MCF 10A (cell line): ENCODE data around the gene RHPN2. TPM values are rescaled to one million over a fixed set of nuclear protein-coding genes. Genes with fewer than 3 reads are reported as not detected.
"Not testable (repeated sequence)": the region's sequence is repeated elsewhere in the genome, so short reads cannot be mapped to it uniquely, and the experiment has no call there.

ENCODE experiments used
- BruUV-seq: library from RNA; stranded (reverse); fragments of 400-500 nt; replicated peaks from 2 replicates; lab custom pipeline; 2021; lab: Mats Ljungman, UMichigan
- CTCF ChIA-PET: fragments of 300-600 bp; sonication (Branson Sonifier 250); formaldehyde crosslinking; extraction: SDS; loops from one replicate; lab custom pipeline; 2021; ENCODE audit warnings: antibody characterized with exemption, inconsistent platforms; lab: Yijun Ruan, JAX
- POLR2A ChIA-PET: fragments of 300-600, 350-650 bp; sonication (Branson Sonifier 250); formaldehyde crosslinking; extraction: SDS; loops from one replicate; lab custom pipeline; 2020; ENCODE audit warnings: antibody characterized with exemption, inconsistent platforms; lab: Yijun Ruan, JAX
- DNase-seq: peaks from one replicate; pipeline ENCODE4 v3.0.0-alpha.2; 2018; ENCODE audit not compliant: unreplicated experiment
- H3K27ac Mint-ChIP-seq: one replicate; pipeline ENCODE4 v1.8.0; 2022; ENCODE audit warnings: mild to moderate bottlenecking, low read depth, mixed read lengths; ENCODE audit not compliant: unreplicated experiment
- H3K27me3 Mint-ChIP-seq: one replicate; pipeline ENCODE4 v1.8.0; 2022; ENCODE audit warnings: mixed read lengths; ENCODE audit not compliant: insufficient read depth, unreplicated experiment
- H3K36me3 Mint-ChIP-seq: one replicate; pipeline ENCODE4 v1.8.0; 2022; ENCODE audit warnings: mild to moderate bottlenecking, moderate library complexity, mixed read lengths; ENCODE audit not compliant: insufficient read depth, unreplicated experiment
- H3K4me1 Mint-ChIP-seq: one replicate; pipeline ENCODE4 v1.8.0; 2022; ENCODE audit warnings: mixed read lengths; ENCODE audit not compliant: insufficient read depth, unreplicated experiment
- H3K4me3 Mint-ChIP-seq: one replicate; pipeline ENCODE4 v1.8.0; 2022; ENCODE audit warnings: mild to moderate bottlenecking, moderate library complexity, mixed read lengths; ENCODE audit not compliant: unreplicated experiment
- H3K9me3 Mint-ChIP-seq: one replicate; pipeline ENCODE4 v1.8.0; 2022; ENCODE audit warnings: mixed read lengths; ENCODE audit not compliant: unreplicated experiment
- CTCF ChIP-seq: fragments of 200-600 bp; IDR thresholded peaks from one replicate; pipeline ENCODE4 v1.8.0; 2022; ENCODE audit warnings: antibody characterized with exemption, mild to moderate bottlenecking; ENCODE audit not compliant: unreplicated experiment
- intact Hi-C: fragments of 100-400 bp; cut with micrococcal nuclease; formaldehyde crosslinking; loops from 2 replicates; pipeline ENCODE4 v1.14.1; 2022
- total RNA-seq: library from RNA; stranded (reverse); gene quantifications from 2 replicates; pipeline ENCODE4 v1.2.3, GENCODE V29; 2022

Gene RHPN2
- total RNA-seq, 1 experiment from 2014 or later: 5.5 TPM

DNA sequence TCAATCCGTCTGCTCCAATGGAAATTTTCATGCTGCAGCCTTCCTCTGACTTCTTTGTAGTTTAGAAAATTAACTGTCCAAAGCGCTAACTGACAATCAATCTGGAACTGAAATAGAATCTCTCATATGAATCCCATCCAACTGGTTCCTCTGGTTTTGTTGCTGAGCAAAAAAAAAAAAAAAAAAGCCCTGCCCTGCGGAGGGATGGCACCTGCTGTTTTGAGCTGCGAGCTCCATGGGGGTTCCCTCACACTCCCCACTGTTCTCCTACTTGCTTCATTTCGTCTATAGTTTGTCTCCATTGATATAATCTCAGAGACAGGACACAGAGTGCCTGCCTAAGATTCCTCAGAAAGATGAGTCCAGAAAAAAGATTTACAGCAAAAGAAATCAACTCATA, 59.2 kb downstream of the RHPN2 start:
- intact Hi-C loops: no loop called here
- DNase-seq: no peak
- H3K4me1 Mint-ChIP-seq: no peaks in the 10 kb centered on the region
- peaks cover 33% of the 10 kb centered on the region for H3K36me3 Mint-ChIP-seq
- H3K27ac Mint-ChIP-seq: no peak overlapping the region
- ChIA-PET POLR2A (no interaction called here), CTCF (interaction anchor here (0.7 kb wide), 1 partner anchor 29 kb away, joined by 3 read pairs; no protein-coding TSS in a partner anchor)
- no peak for TF ChIP-seq CTCF
- BruUV-seq: no TSS peak
- no peak overlapping the region for H3K4me3 Mint-ChIP-seq
- H3K27me3 Mint-ChIP-seq: no peaks in the 10 kb centered on the region
- no peaks in the 10 kb centered on the region for H3K9me3 Mint-ChIP-seq

GRCh38 chr19:33003424-33004024, 61.2 kb downstream of the RHPN2 start:
- intact Hi-C loops: not testable (repeated sequence)

GRCh38 chr19:33002126-33002865, 62.4 kb downstream of the RHPN2 start:
- H3K4me1 Mint-ChIP-seq, BruUV-seq, DNase-seq, H3K4me3 Mint-ChIP-seq, H3K9me3 Mint-ChIP-seq, H3K27ac Mint-ChIP-seq, intact Hi-C loops, CTCF ChIA-PET, H3K27me3 Mint-ChIP-seq: not testable (repeated sequence)
- POLR2A ChIA-PET: interaction anchor here (0.7 kb wide), 1 partner anchor 79 kb away, joined by 3 read pairs; the partner anchor contains the start of gene GPATCH1
- peaks cover 37% of the 10 kb centered on the region for H3K36me3 Mint-ChIP-seq

More at GRCh38 chr19:33003424-33004024, 61.2 kb downstream of the RHPN2 start:
- peaks cover 37% of the 10 kb centered on the region for H3K36me3 Mint-ChIP-seq
- POLR2A ChIA-PET, BruUV-seq, H3K9me3 Mint-ChIP-seq, H3K4me3 Mint-ChIP-seq, H3K27me3 Mint-ChIP-seq, DNase-seq, H3K4me1 Mint-ChIP-seq, H3K27ac Mint-ChIP-seq: not testable (repeated sequence)
- CTCF ChIA-PET: interaction anchor here (0.6 to 0.9 kb wide), 2 partner anchors 116 to 706 kb away, joined by 3 read pairs; no protein-coding TSS in a partner anchor

DNA sequence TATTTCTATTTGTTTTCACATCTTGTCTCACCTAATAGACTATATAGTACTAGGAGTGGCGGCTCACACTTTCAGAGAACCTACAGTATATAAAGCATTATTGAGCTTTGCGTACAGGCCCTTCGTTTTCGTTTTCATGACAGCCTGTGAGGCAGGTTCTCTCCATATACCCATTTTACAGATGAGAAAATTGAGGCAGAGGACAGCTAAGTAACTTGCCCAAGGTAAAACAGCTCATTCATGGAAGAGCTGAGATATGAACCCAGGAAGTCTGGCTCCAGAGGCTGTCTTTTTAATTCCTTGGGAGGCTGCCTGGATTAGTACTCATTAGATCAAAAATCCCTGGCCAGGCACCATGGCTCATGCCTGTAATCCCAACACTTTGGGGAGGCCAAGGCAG, 63.8 kb downstream of the RHPN2 start:
- no peak for TF ChIP-seq CTCF
- Mint-ChIP-seq H3K4me3 (no peak overlapping the region), H3K27me3 (no peaks in the 10 kb centered on the region), H3K9me3 (no peaks in the 10 kb centered on the region), H3K36me3 (peaks cover 24% of the 10 kb centered on the region), H3K27ac (no peak overlapping the region), H3K4me1 (no peaks in the 10 kb centered on the region)
- POLR2A ChIA-PET: interaction anchor here (0.7 kb wide), 1 partner anchor 35 kb away, joined by 3 read pairs; no protein-coding TSS in a partner anchor
- intact Hi-C loops: no loop called here
- DNase-seq: no peak
- BruUV-seq: no TSS peak
- CTCF ChIA-PET: interaction anchor here (0.5 to 0.6 kb wide), 2 partner anchors 14 to 87 kb away, joined by 3 read pairs; no protein-coding TSS in a partner anchor

- no peaks in the 10 kb centered on the region for H3K4me1 Mint-ChIP-seq
- intact Hi-C loops: no loop called here
- peaks cover 22% of the 10 kb centered on the region for H3K36me3 Mint-ChIP-seq
- no peaks in the 10 kb centered on the region for H3K27me3 Mint-ChIP-seq
- CTCF ChIA-PET: interaction anchor here (0.5 to 0.7 kb wide), 2 partner anchors 87 to 130 kb away, joined by 3 to 6 read pairs; no protein-coding TSS in a partner anchor
- POLR2A ChIA-PET: no interaction called here
- no TSS peak for BruUV-seq
- no peak for DNase-seq
- H3K9me3 Mint-ChIP-seq: no peaks in the 10 kb centered on the region
- H3K4me3 Mint-ChIP-seq: no peak overlapping the region
- TF ChIP-seq CTCF: no peak
- H3K27ac Mint-ChIP-seq: no peak overlapping the region
These were observed 64.2 kb downstream of the RHPN2 start for GRCh38 chr19:33000510-33000909.
